Effector memory CD8-positive, alpha-beta T cell (primary cell): ENCODE data around the gene INSRR.
A peak's percentile ranks its signal among the peaks of the same experiment; 100 is the strongest.

Experiments used
- ATAC-seq: fragments of 150-1000 bp; cut with Tn5 transposase; replicated peaks from 2 replicates; pipeline ENCODE4 v1.10.0; 2021; ENCODE audit warnings: mild to moderate bottlenecking, moderate library complexity
- DNase-seq, 3 experiments: peaks; one replicate each; pipeline ENCODE4 v3.0.0; 2021
- H3K27ac Mint-ChIP-seq, 2 donors: one replicate each; pipeline ENCODE4 v1.8.0; 2022; ENCODE audit warnings: mild to moderate bottlenecking in 2 of 2, mixed read lengths in 2 of 2, moderate library complexity in 2 of 2
- H3K27me3 Mint-ChIP-seq, 2 donors: one replicate each; pipeline ENCODE4 v1.8.0; 2022; ENCODE audit warnings: mixed read lengths in 2 of 2
- H3K36me3 Mint-ChIP-seq: one replicate; pipeline ENCODE4 v1.8.0; 2022; ENCODE audit warnings: mild to moderate bottlenecking, moderate library complexity, mixed read lengths; ENCODE audit not compliant: insufficient read depth
- H3K4me1 Mint-ChIP-seq, 2 donors: one replicate each; pipeline ENCODE4 v1.8.0; 2022; ENCODE audit warnings: low read depth in 2 of 2, mixed read lengths in 2 of 2
- H3K4me3 Mint-ChIP-seq, 2 donors: one replicate each; pipeline ENCODE4 v1.8.0; 2022; ENCODE audit warnings: mild to moderate bottlenecking in 2 of 2, mixed read lengths in 2 of 2, moderate library complexity in 2 of 2
- H3K9me3 Mint-ChIP-seq, 2 donors: one replicate each; pipeline ENCODE4 v1.8.0; 2022; ENCODE audit warnings: mixed read lengths in 2 of 2

The INSRR gene

GRCh38 chr1:156898971-156899664, 40.2 kb upstream of the INSRR start:
- Mint-ChIP-seq H3K4me1 (peaks cover 5 to 6% of the 10 kb centered on the region in 2 donors), H3K4me3 (no peak overlapping the region), H3K27ac (no peak overlapping the region), H3K36me3 (no peaks in the 10 kb centered on the region), H3K27me3 (peaks cover 76 to 86% of the 10 kb centered on the region in 2 donors), H3K9me3 (no peaks in the 10 kb centered on the region)
- DNase-seq, result no peak
- no peak for ATAC-seq

DNA sequence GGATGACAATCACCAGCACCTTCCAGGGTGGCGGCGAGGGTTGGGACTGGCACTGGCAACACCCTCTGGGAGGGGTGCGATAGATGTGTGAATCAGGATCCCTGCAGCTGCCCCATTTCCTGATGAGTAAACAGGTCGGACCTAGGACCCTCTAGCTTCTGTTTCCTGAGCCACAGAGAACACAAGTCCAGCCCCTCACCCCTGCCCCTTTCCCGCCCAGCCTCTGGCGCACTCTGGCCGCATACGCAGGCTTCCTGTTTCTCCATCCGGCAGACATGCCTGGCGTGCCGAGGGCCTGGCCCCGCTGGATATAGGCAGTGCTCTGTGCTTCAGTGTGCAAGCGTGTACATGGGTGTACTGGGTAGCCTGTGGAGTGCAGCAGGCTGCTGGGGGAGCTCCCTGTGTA, 39.2 kb upstream of the INSRR start:
- Mint-ChIP-seq H3K27me3 (peaks cover 72 to 95% of the 10 kb centered on the region in 2 donors), H3K4me3 (no peak overlapping the region), H3K9me3 (no peaks in the 10 kb centered on the region), H3K27ac (no peak overlapping the region), H3K36me3 (no peaks in the 10 kb centered on the region), H3K4me1 (peaks cover 5 to 6% of the 10 kb centered on the region in 2 donors)
- DNase-seq (no peak), ATAC-seq (no peak)

GRCh38 chr1:156897078-156897825, 38.3 kb upstream of the INSRR start:
- H3K4me3 Mint-ChIP-seq, result no peak overlapping the region
- peaks cover 5 to 8% of the 10 kb centered on the region in 2 donors for H3K4me1 Mint-ChIP-seq
- no peaks in the 10 kb centered on the region for H3K36me3 Mint-ChIP-seq
- ATAC-seq (no peak), DNase-seq (no peak)
- no peak overlapping the region for H3K27ac Mint-ChIP-seq
- no peaks in the 10 kb centered on the region for H3K9me3 Mint-ChIP-seq
- peaks cover 72 to 99% of the 10 kb centered on the region in 2 donors for H3K27me3 Mint-ChIP-seq

- no peak for DNase-seq
- Mint-ChIP-seq H3K4me1 (peaks cover 5 to 11% of the 10 kb centered on the region in 2 donors), H3K4me3 (no peak overlapping the region), H3K27ac (no peak overlapping the region), H3K9me3 (no peaks in the 10 kb centered on the region), H3K36me3 (no peaks in the 10 kb centered on the region), H3K27me3 (peaks cover 69 to 98% of the 10 kb centered on the region in 2 donors)
- ATAC-seq, result no peak
Observed at GRCh38 chr1:156896490-156897033, 37.6 kb upstream of the INSRR start.

DNA sequence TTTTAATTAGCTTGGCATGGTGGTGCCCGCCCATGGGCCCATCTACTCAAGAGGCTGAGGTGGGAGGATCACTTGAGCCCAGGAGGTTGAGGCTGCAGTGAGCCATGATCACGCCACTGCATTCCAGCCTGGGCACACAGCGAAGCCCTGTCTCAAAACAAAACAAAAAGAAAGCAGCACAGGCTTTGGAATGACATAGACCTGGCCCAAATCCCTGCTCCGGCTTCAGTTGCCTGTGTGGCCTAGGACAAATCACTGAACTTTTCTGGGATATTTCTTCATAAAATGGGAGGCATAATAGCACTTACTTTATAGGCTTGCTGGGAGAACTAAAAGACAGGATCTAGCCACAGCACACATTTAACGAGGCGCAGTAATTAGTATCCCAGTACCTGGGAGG, 37.0 kb upstream of the INSRR start:
- H3K4me3 Mint-ChIP-seq, result no peak overlapping the region
- peaks cover 5 to 11% of the 10 kb centered on the region in 2 donors for H3K4me1 Mint-ChIP-seq
- no peaks in the 10 kb centered on the region for H3K9me3 Mint-ChIP-seq
- no peaks in the 10 kb centered on the region for H3K36me3 Mint-ChIP-seq
- H3K27ac Mint-ChIP-seq, result no peak overlapping the region
- H3K27me3 Mint-ChIP-seq, result peaks cover 69 to 98% of the 10 kb centered on the region in 2 donors
- no peak for ATAC-seq
- DNase-seq, result no peak

DNA sequence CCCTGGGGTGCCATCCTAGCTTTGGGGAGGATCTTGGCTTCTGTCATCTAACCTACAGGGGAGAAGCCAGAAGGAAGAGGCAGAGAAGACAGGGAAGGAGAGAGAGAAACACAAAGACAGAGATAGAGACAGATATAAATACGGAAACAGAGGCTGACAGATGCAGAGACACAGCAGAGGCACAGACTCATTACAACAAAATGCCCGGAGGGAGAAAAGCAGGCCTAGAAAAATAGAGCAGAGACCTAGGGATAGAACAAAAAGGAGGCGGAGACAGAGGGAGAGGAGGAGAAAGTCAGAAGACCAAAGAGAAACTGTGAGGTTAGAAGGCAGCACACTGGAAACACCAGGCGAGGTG, 36.5 kb upstream of the INSRR start:
- H3K4me1 Mint-ChIP-seq, result peaks cover 6 to 11% of the 10 kb centered on the region in 2 donors
- H3K4me3 Mint-ChIP-seq, result no peak overlapping the region
- H3K27me3 Mint-ChIP-seq, result peaks cover 69 to 98% of the 10 kb centered on the region in 2 donors

DNA sequence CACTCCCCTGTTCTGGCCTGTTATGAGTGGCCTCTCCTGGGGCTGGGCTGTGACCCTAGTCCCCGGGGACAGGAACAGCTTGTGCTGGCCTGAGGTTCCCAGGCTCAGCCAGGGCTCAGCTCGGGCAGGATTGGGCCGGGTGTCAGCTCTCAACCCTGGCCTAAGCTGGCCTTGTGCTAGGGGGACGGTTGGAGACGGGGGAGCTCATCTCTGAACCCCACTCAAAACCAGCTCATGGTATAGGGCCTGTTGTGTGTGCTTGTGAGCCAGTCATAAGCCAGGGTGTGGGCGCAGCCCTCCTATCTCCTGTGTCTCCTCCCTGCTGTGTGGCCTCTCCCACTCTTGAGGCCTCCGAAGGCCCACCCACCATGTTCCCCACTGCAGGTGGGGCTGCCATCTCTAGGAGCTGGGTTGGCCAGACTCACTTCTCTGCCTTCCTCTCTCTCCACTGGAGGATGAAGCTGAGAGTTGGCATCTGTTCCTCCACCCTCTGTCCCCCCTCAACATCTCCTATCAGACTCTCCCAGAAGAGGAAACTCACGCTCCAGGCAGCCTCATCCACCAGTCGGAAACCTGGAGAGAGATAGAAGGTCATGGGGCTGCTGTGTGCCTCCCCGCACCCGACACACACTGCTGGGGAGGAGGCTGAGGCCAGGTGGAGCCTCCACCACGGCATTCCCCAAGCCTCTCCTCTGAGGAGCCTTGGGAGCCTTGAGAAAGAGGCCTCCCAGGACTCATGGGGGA, 36.0 kb upstream of the INSRR start:
- H3K4me3 Mint-ChIP-seq, result no peak overlapping the region
- no peak for DNase-seq
- ATAC-seq, result no peak
- peaks cover 68 to 93% of the 10 kb centered on the region in 2 donors for H3K27me3 Mint-ChIP-seq
- H3K9me3 Mint-ChIP-seq, result no peaks in the 10 kb centered on the region
- no peaks in the 10 kb centered on the region for H3K36me3 Mint-ChIP-seq
- H3K27ac Mint-ChIP-seq, result no peak overlapping the region
- H3K4me1 Mint-ChIP-seq, result peaks cover 9 to 12% of the 10 kb centered on the region in 2 donors

More for the DNA sequence above, 36.5 kb upstream of the INSRR start:
- Mint-ChIP-seq H3K9me3 (no peaks in the 10 kb centered on the region), H3K27ac (no peak overlapping the region), H3K36me3 (no peaks in the 10 kb centered on the region)
- DNase-seq, result no peak
- no peak for ATAC-seq

GRCh38 chr1:156894001-156894400, 35.1 kb upstream of the INSRR start:
- H3K27ac Mint-ChIP-seq, result no peak overlapping the region
- no peaks in the 10 kb centered on the region for H3K36me3 Mint-ChIP-seq
- DNase-seq (no peak), ATAC-seq (no peak)
- peaks cover 65 to 88% of the 10 kb centered on the region in 2 donors for H3K27me3 Mint-ChIP-seq
- peaks cover 9 to 12% of the 10 kb centered on the region in 2 donors for H3K4me1 Mint-ChIP-seq
- H3K9me3 Mint-ChIP-seq, result no peaks in the 10 kb centered on the region
- H3K4me3 Mint-ChIP-seq, result no peak overlapping the region

DNA sequence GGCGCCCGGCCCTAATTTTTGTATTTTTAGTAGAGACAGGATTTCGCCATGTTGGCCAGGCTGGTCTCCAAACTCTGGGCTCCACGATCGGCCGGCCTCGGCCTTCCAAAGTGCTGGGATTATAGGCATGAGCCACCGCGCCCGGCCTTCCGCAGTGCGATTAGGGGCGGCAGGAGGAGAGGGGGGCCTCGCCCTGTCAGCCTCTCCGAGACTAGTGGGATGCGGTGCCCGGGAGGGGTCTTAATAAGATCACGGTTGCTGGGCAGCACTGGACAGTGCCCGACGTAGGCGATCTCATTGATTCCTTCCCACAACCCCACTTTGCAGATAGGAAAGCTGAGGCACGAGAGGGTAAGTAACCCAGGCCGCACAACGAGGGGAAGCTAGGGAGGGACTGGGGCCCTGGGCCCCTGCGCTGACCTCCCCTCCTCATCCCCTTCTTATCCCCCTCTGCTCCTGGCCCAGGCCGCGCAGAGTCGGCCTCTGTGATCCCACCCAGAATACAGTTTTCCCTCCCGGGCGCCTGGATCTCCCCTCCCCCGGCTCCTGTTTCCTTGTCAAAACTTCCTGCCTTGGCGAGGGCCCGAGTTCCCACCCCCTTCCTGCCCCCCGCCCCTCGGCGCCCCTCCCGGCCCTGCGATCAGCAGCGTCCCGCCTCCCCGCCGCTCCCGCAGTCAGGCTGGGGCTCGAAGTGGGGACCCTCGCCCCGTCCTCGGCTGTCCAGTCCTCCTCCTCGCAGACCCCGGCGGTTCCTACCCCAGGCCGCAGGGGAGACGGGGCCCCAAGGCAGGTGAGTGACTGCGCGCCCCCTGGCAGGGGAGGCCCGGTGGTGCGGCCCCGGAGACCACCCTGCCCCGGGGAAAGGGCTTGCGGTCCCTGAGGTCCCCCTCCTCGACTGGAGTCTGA, 34.4 kb upstream of the INSRR start, which contains the start of gene PEAR1:
PEAR1 (plus strand) TSS at position 671 of the 906 bp plus-strand sequence. CDS start 10,209 bp downstream, outside the sequence.
- DNase-seq (no peak), ATAC-seq (no peak)
- Mint-ChIP-seq H3K27me3 (peaks cover 64 to 88% of the 10 kb centered on the region in 2 donors), H3K27ac (no peak within 1 kb of the TSS), H3K36me3 (no peaks in the 10 kb centered on the region), H3K4me1 (peaks cover 5 to 10% of the 10 kb centered on the region in 2 donors), H3K9me3 (no peaks in the 10 kb centered on the region), H3K4me3 (peak within 1 kb of the TSS; percentile 64 to 71)

DNA sequence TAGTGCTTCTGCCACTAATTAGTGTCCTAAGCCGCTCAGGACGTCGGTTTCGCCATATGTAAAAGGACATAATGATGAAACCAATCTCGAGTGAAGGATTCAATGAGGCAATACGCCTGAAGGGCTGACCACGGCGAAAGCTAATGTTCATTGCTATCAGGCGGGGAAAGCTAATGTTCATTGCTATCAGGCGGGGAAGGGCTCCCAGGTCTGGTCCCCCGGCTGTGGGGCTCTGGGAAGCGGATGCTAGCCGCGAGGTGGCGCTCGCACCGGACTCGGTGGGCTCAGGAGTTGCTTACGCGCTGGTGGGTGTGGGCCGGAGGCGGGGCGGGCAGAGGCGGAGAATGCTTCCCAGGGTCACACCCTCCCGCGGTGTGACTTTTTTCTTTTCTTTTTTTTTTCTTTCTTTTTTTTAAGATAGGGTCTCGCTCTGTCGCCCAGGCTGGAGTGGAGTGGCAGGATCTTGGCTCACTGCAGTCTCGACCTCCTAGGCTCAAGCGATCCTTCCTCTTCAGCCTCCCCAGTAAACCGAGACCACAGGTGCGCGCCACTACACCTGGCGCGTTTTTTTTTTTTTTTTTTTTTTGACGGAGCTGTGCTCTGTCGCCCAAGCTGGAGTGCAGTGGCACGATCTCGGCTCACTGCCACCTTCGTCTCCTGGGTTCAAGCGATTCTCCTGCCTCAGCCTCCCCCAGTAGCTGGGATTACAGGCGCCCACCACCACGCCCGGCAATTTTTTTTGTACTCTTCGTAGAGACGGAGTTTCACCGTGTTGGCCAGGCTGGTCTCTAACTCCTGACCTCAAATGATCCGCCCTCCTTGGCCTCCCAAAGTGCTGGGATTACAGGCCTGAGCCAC, 33.5 kb upstream of the INSRR start:
- H3K36me3 Mint-ChIP-seq, result no peaks in the 10 kb centered on the region
- peaks cover 63 to 88% of the 10 kb centered on the region in 2 donors for H3K27me3 Mint-ChIP-seq
- H3K9me3 Mint-ChIP-seq, result no peaks in the 10 kb centered on the region
- DNase-seq (peak; percentile 77 to 79 (median 77)), ATAC-seq (peak; percentile 98)
- H3K27ac Mint-ChIP-seq, result no peak overlapping the region
- peak overlapping the region; percentile 64 to 71 for H3K4me3 Mint-ChIP-seq
- peaks cover 4 to 7% of the 10 kb centered on the region in 2 donors for H3K4me1 Mint-ChIP-seq

GRCh38 chr1:156889802-156890580, 31.1 kb upstream of the INSRR start:
- no peaks in the 10 kb centered on the region for H3K36me3 Mint-ChIP-seq
- no peak overlapping the region for H3K4me3 Mint-ChIP-seq
- DNase-seq (peak; percentile 36 to 39 (median 39)), ATAC-seq (no peak)
- peak overlapping the region in 1 of 2 donors; percentile 68 for H3K27ac Mint-ChIP-seq
- H3K4me1 Mint-ChIP-seq, result peaks cover 4 to 7% of the 10 kb centered on the region in 2 donors
- peaks cover 52 to 83% of the 10 kb centered on the region in 2 donors for H3K27me3 Mint-ChIP-seq
- no peaks in the 10 kb centered on the region for H3K9me3 Mint-ChIP-seq
